ENCODE data around the gene SDHA.

GRCh38 chr5:305459-305858, 87.3 kb downstream of the SDHA start:
- TF ChIP-seq SMC3 (conservative IDR thresholded peaks at IDR 0.05; ENCODE audit: poor library complexity) (no peak), REST (IDR thresholded peaks at IDR 0.05; ENCODE audit: borderline replicate concordance) (no peak), CTCF (IDR thresholded peaks at IDR 0.05; ENCODE audit: poor library complexity, severe bottlenecking) (no peak), EP300 (conservative IDR thresholded peaks at IDR 0.05; ENCODE audit: poor library complexity, severe bottlenecking) (no peak), EZH2 (IDR thresholded peaks at IDR 0.05; ENCODE audit: borderline replicate concordance, insufficient read depth, low read length, poor library complexity, severe bottlenecking) (no peak), POLR2AphosphoS5 (IDR thresholded peaks at IDR 0.05) (no peak), MXI1 (conservative IDR thresholded peaks at IDR 0.05; ENCODE audit: poor library complexity, severe bottlenecking) (no peak)

All from neural cell (in vitro differentiated cells).